Measurements from ENCODE around the gene SLC9A8. TPM values are rescaled to one million over a fixed set of nuclear protein-coding genes. Genes with fewer than 3 reads are reported as not detected.

The SLC9A8 gene
- total and polyA plus RNA-seq, 2 of the 4 experiments (the other 2 are of a cell fraction): 4.1 to 5.0 TPM

GRCh38 chr20:49908258-49908565 is 95.6 kb downstream of the SLC9A8 start:
- Histone ChIP-seq H2BK120ac (ENCODE audit: low read depth, low read length) (no peak overlapping the region), H3K79me1 (ENCODE audit: low read depth in 1 of 2, low read length in 2 of 2) (peaks cover 22 to 72% of the 10 kb centered on the region in 2 experiments), H3K9me1 (ENCODE audit: insufficient read depth, low read length) (no peaks in the 10 kb centered on the region), H3K14ac (replicated peaks; ENCODE audit: low read depth, low read length) (no peak overlapping the region), H3K27ac (ENCODE audit: insufficient read depth, low read length) (no peak overlapping the region), H2AK9ac (replicated peaks; ENCODE audit: low read depth, low read length, poor library complexity) (no peak overlapping the region), H3K23ac (ENCODE audit: low read depth, low read length) (no peak overlapping the region), H3K27me3 (ENCODE audit: control insufficient read depth, insufficient read depth, low read length) (no peaks in the 10 kb centered on the region), H2AK5ac (ENCODE audit: low read depth, low read length) (no peak overlapping the region), H4K20me1 (ENCODE audit: insufficient read depth, low read length) (peaks cover 49% of the 10 kb centered on the region), H2AFZ (replicated peaks; ENCODE audit: low read length, poor library complexity) (no peak overlapping the region), H4K8ac (ENCODE audit: low read depth in 2 of 2, low read length in 2 of 2) (no peak overlapping the region), H4K91ac (ENCODE audit: insufficient read depth, low read depth, low read length) (no peak overlapping the region), H3K9me3 (ENCODE audit: control insufficient read depth, insufficient read depth, low read length) (no peaks in the 10 kb centered on the region), H3K36me3 (ENCODE audit: control insufficient read depth, insufficient read depth, low read length) (peaks cover 50% of the 10 kb centered on the region), H3K4ac (ENCODE audit: low read depth, low read length) (no peak overlapping the region), H2BK15ac (ENCODE audit: low read depth, low read length) (no peak overlapping the region), H3K56ac (ENCODE audit: extremely low read depth, insufficient read depth, low read length) (no peak overlapping the region), H3K9ac (ENCODE audit: low read depth, low read length) (no peak overlapping the region), H4K5ac (ENCODE audit: low read depth, low read length) (no peak overlapping the region), H3K4me1 (ENCODE audit: control insufficient read depth, insufficient read depth, low read length) (no peaks in the 10 kb centered on the region), H3K4me2 (ENCODE audit: low read depth, low read length) (no peak overlapping the region), H2BK20ac (ENCODE audit: low read depth, low read length) (no peak overlapping the region), H2BK5ac (ENCODE audit: low read depth, low read length, poor library complexity, severe bottlenecking) (no peak overlapping the region), H3K4me3 (ENCODE audit: insufficient read depth, low read depth, low read length) (no peak overlapping the region), H3K18ac (ENCODE audit: low read depth, low read length) (no peak overlapping the region)
- ATAC-seq (ENCODE audit: low read depth): no peak
- POLR2A ChIA-PET (ENCODE audit: unreplicated experiment): no interaction called here
- TF ChIP-seq BHLHE40 (IDR thresholded peaks at IDR 0.05; ENCODE audit: low read depth, low read length) (no peak), NFE2L2 (IDR thresholded peaks at IDR 0.05; ENCODE audit: low read depth, low read length) (no peak), RAD21 (IDR thresholded peaks at IDR 0.05; ENCODE audit: low read length) (no peak), CEBPB (IDR thresholded peaks at IDR 0.05; ENCODE audit: low read depth, low read length) (no peak), CTCF (conservative IDR thresholded peaks at IDR 0.05; ENCODE audit: low read depth, low read length) (no peak)
- TF ChIP-seq, protein P1, sequence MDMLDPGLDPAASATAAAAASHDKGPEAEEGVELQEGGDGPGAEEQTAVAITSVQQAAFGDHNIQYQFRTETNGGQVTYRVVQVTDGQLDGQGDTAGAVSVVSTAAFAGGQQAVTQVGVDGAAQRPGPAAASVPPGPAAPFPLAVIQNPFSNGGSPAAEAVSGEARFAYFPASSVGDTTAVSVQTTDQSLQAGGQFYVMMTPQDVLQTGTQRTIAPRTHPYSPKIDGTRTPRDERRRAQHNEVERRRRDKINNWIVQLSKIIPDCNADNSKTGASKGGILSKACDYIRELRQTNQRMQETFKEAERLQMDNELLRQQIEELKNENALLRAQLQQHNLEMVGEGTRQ (IDR thresholded peaks at IDR 0.05; ENCODE audit: low read depth, low read length): no peak
- BruUV-seq (replicated peaks): no TSS peak
- in situ Hi-C loops (cut with MboI; ENCODE audit: low sequenced_read_pairs) (no loop called here), intact Hi-C loops (cut with micrococcal nuclease) (no loop called here), dilution Hi-C loops (cut with HindIII; ENCODE audit: low sequenced_read_pairs, unreplicated experiment) (no loop called here)
- CTCF ChIA-PET: no interaction called here
- DNase-seq: no peak
- 93% methylated on average over 5 of the region's 11 CpGs; no CpG with 5 or more reads in 1 of the 2 experiments for WGBS, 2 experiments (ENCODE audit: extremely low coverage in 2 of 2, insufficient read length in 1 of 2)
